WERI-Rb-1 (cell line): ENCODE measurements around the gene TTLL12.

Source experiments
- DNase-seq: peaks from one replicate; pipeline ENCODE4 v3.0.0-alpha.2; 2020
- H3K27ac ChIP-seq: fragments of 250-450 bp; sonication (Bioruptor Pico); 2 replicates; pipeline ENCODE4 v1.5.1; 2020; ENCODE audit warnings: mild to moderate bottlenecking, moderate library complexity
- H3K27me3 ChIP-seq: fragments of 250-450 bp; sonication (Bioruptor Pico); 2 replicates; pipeline ENCODE4 v1.5.1; 2021; ENCODE audit warnings: mild to moderate bottlenecking, low read depth, moderate library complexity; ENCODE audit not compliant: insufficient read depth, severe bottlenecking
- H3K36me3 ChIP-seq: fragments of 250-450 bp; sonication (Bioruptor Pico); 2 replicates; pipeline ENCODE4 v1.5.1; 2020; ENCODE audit warnings: mild to moderate bottlenecking, moderate library complexity
- H3K4me3 ChIP-seq: 2 replicates; pipeline ENCODE4 v1.5.1; 2011; ENCODE audit warnings: low read depth, mild to moderate bottlenecking, control low read depth, low read length
- H3K9me3 ChIP-seq: fragments of 250-450 bp; sonication (Bioruptor Pico); 2 replicates; pipeline ENCODE4 v1.5.1; 2021; ENCODE audit warnings: mild to moderate bottlenecking, moderate library complexity; ENCODE audit not compliant: severe bottlenecking
- TF ChIP-seq, protein P1 (sequence below): IDR thresholded peaks from 2 replicates; pipeline ENCODE4 v1.5.1; 2011; ENCODE audit warnings: low read depth, mild to moderate bottlenecking, control low read depth, inconsistent platforms, low read length

Gene TTLL12

DNA sequence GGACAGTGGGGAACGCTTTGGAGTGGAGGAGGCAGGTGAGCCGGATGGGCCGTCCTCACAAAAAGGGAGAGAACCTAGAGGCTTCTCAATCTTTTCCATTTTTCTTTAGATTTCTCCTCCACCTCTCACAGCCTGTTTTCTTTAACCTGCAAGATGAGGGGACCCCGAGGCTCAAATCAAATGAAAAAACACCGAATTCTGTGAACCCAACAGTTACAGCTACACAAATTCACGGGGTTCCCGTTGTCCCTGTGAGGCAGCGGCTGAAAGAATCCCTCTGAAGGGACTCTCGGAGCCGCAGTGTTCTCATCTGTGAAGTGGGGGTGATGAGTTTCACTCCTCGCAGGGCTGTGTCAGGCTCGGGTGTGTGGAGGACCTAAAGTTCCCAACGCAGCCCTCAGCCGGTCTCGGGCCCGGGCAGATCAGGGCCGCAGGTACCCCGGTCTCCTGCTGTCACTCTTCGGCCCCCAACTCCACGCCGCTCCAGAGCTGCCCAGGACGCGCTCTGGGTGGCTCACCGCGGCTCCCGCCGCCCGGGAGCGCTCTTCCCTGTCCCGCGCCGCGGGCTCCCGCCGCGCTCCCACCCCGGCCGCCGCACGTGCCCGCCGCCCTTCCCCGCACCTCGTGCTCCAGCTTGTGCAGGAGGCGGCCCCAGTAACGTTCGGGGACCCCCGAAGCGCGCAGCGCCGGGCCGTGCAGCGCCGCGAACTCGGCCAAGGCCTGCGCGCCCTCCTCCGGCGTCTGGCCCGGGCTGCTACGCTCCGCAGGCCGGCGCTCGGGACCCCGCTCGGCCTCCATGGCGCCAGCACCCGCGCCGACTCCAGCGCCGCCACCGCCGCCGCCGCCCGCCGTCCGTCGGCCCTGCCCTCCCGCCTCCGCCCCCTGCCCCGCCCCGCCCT is at the start of gene TTLL12:
TTLL12 (minus strand) TSS at position 863 of the 899 bp plus-strand sequence; CDS start at position 798, 65 bp downstream.
- Histone ChIP-seq H3K36me3 (peaks cover 10% of the 10 kb centered on the region), H3K4me3 (peak within 1 kb of the TSS; percentile 92), H3K27me3 (no peaks in the 10 kb centered on the region), H3K9me3 (no peaks in the 10 kb centered on the region), H3K27ac (peak within 1 kb of the TSS; percentile 94)
- DNase-seq: peak; percentile 46
- TF ChIP-seq, protein P1, sequence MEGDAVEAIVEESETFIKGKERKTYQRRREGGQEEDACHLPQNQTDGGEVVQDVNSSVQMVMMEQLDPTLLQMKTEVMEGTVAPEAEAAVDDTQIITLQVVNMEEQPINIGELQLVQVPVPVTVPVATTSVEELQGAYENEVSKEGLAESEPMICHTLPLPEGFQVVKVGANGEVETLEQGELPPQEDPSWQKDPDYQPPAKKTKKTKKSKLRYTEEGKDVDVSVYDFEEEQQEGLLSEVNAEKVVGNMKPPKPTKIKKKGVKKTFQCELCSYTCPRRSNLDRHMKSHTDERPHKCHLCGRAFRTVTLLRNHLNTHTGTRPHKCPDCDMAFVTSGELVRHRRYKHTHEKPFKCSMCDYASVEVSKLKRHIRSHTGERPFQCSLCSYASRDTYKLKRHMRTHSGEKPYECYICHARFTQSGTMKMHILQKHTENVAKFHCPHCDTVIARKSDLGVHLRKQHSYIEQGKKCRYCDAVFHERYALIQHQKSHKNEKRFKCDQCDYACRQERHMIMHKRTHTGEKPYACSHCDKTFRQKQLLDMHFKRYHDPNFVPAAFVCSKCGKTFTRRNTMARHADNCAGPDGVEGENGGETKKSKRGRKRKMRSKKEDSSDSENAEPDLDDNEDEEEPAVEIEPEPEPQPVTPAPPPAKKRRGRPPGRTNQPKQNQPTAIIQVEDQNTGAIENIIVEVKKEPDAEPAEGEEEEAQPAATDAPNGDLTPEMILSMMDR: no peak

DNA sequence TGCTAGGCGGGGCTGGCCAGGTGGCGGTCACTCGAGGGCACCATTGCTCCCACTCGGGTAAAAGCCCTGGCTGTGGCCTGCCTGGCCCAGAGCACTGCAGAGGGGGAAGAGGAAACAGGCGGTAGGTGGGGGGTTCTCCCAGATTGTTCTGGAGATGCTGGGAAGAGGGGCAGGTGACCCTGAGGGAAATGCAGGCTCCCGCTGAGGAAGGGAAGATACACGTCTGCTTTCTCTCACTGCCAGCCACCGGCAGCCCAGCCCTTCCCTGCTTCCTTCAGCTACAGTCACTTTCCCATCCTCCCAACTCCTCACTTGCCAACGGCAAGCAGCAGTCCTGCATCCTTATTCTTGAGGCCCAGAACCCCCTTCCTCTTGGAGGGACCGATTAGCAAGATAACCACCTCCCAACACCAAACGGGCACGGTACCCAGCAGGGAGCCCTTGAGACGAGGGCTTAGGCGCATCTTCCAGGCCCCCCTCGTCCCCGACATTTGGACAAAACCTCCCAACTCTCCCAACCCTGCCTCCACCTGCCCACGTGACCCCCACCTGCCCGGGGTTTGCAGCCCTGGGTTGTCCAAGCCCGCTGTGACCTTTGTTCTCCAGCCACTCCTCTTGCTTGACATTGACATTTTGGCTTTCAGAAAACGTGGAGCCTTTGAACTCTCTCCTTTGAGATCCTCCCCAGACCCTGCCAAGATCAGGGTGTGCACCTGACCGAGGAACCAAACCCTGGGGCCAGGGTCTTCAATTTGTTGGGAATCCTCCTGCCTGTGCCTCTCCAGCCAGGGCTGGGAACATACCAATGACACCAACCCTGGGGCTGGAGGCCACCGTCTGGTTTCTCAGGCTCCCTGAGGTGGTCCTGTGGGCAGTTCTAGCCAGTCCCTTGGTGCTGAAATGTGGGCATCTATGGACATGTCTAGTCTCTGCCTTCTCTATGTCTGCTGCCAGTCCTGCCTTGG is 48.8 kb upstream of the TTLL12 start:
- no peak overlapping the region for H3K4me3 ChIP-seq
- H3K36me3 ChIP-seq: no peaks in the 10 kb centered on the region
- no peak overlapping the region for H3K27ac ChIP-seq
- TF ChIP-seq, protein P1: no peak
- DNase-seq: no peak
- H3K9me3 ChIP-seq: no peaks in the 10 kb centered on the region
- no peaks in the 10 kb centered on the region for H3K27me3 ChIP-seq

DNA sequence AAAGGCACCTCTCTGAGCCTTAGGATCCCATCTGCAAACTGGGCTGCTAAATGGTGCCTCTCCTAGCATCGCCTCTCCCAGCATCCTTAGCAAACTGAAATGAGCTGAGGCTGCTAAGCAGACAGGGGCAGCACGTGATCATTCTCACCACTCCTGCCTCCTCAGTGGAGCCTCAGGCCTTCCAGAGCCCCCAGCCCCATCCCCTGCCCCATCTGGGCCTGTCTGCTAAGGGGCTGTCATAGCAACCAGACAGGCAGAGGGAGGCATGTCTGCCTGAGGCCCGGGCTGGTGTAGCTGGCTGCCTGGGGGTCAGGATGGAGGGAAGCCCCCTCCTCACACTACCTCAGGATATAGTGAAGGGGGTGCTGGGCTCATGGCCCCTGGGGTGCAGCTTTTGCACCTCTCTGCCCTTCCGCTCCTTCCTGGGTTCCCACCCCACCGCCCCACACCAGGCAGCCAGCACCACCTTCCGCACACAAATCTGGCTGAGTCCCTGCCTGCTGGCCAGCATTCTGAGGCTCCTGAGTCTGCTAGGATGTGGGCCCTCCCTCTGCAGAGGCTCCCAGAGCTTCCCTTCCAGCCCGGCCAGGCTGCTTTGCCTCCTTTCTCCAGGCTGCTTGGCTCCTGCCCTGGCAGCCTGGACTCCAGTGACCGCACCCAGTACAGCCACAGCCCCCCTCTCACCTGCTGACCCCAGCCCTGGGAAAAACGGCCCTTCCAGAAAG is 47.5 kb upstream of the TTLL12 start:
- no peak for DNase-seq
- Histone ChIP-seq H3K36me3 (no peaks in the 10 kb centered on the region), H3K4me3 (no peak overlapping the region), H3K9me3 (no peaks in the 10 kb centered on the region), H3K27ac (no peak overlapping the region), H3K27me3 (no peaks in the 10 kb centered on the region)
- TF ChIP-seq, protein P1: no peak

DNA sequence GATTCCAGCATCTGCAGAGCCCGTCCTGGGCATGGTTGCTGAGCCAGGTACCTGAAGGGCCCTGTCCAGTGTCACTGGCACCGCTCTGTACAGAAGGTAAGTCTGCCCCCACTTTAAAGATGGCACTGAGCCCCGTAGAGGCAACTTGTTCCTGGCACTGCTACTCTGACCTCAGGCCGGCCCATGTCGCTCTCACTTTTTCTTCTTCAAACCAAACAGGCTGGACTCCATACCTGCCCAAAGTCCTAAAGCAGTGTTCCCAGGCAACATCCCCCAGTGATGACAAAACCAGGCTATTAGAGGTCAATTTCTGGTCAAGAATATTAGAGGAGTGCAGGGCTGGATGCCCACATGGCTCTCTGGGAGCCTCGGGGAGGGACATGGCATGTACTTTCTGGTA is 46.6 kb upstream of the TTLL12 start:
- H3K4me3 ChIP-seq: no peak overlapping the region
- DNase-seq: no peak
- H3K27me3 ChIP-seq: no peaks in the 10 kb centered on the region
- TF ChIP-seq, protein P1: no peak
- no peaks in the 10 kb centered on the region for H3K9me3 ChIP-seq
- H3K36me3 ChIP-seq: no peaks in the 10 kb centered on the region
- no peak overlapping the region for H3K27ac ChIP-seq

DNA sequence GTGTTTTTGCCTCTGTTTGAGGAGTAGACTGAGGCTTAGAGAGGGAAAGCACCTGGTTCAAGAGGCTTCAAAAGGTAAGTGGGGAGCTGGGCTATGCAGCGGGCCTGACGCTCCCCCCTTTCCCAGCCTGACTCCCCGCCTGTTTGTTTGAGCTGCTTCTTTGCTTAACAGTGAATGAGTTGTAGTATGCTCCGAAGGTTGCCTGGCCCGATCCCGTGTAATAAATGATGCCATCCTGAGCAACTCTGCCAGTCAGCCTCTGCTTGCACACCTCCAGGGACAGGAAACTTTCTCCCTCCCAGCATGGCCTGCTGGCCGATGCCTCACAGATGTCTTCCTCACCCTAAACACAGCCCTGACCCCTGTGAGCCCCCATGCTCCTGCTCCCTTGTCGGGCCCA is 45.5 kb upstream of the TTLL12 start:
- Histone ChIP-seq H3K9me3 (no peaks in the 10 kb centered on the region), H3K27me3 (no peaks in the 10 kb centered on the region), H3K36me3 (no peaks in the 10 kb centered on the region), H3K27ac (no peak overlapping the region), H3K4me3 (no peak overlapping the region)
- no peak for DNase-seq
- TF ChIP-seq, protein P1: no peak
